GM19395 (cell line): ENCODE results near the gene WDR62.

Experiments
- ATAC-seq: cut with Tn5 transposase; IDR thresholded peaks from one replicate; pipeline ENCODE4 v1.9.1; 2021; ENCODE audit warnings: mild to moderate bottlenecking, moderate library complexity; ENCODE audit not compliant: unreplicated experiment

Gene WDR62

DNA sequence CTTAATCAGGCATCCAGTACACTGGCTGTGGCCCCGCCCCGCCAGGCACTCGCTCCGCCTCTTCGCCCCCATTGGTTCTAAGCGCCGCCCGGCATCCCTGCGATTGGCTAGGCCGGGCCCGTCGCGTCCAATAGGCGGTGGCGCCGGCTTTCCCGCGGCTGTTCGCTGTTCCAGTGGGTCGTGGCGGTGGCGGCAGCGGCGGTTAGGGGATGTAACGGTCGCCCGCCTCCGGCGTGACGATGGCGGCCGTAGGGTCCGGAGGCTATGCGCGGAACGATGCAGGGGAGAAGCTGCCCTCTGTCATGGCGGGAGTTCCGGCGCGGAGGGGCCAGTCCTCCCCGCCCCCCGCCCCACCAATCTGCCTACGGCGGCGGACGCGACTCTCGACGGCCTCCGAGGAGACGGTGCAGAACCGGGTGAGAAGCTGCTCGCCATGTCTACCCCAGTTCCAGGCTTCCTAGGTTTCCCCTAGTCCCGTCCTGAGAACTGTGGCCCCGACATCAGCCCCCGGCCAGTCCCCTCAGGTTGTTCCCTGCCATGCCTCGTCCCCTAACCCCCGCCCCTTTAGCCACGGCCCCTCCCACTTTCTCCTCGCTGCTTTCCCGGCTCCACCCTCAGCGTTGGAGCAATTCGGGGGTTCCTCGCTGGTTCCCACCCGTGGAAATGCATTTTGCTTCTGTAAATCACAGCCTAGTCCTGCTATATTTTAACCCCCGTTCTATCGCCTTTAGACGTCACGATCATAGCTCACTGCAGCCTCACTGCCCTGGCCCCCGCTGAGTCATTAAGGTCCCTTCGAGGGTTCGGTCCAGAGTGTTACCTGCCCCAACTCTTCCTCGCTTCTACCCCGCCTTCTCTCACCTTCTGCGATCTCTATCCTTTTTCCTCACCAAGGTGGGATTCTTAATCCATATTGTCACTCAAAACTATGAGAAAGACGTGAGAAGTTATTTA lies at the start of gene WDR62:
TSS of gene WDR62 (plus strand) at position 165 of the 954 bp plus-strand sequence. CDS start at position 240, 75 bp downstream.
- ATAC-seq: peak; percentile 71

DNA sequence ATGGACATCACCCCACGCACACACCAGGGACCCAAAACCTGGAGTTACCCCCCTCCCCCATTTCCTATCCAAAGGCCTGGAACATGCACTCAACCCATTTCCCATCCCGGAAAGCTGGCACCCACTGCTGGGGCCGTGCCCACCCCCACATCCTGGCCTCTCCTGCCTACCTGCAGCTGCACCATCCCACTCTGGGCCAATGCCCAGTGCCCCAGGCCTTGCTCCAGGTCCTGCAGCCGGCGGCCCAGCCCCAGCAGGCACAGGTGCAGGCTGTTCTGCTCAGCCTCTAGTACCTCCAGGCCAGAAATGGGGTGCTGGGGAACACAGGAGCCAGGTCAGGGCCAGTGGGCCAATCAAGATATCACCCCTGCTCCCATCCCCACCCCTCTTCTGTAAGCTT lies 47.7 kb upstream of the WDR62 start:
- ATAC-seq: no peak

DNA sequence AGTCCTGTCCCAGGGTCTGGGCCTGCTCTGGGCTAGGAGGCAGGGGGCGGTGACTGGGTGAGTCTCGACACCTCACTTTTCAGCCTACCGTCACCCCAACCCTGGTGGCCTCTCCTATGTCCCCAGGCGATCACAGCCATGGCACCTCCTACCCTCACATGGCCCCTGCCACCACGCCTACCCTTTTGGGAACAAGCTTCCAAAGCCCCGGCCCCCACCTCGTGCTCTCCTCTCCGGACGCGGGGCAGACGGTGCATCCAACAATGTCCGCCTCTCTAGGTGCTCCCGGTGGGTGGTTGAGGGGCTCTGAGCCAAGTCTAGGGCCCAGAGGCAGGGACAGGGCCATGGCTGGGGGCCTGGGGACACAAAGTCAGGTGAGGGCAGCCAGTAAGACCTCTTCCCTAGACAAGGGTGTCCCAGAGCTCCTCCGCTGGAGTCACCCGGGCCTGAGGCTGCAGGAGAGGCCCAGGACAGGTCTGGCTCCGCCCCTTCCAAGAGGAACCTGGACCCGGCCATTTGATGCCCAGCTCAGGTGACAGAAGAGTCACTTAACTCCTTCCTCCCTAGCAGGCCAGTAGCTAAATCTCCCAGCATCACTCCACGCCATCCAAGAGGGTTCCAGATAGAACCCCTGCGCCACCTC lies 46.2 kb upstream of the WDR62 start, which contains the start of gene SYNE4:
TSS of gene SYNE4 (minus strand) at position 478 of the 643 bp plus-strand sequence. CDS start at position 346, 132 bp downstream.
- ATAC-seq: no peak

DNA sequence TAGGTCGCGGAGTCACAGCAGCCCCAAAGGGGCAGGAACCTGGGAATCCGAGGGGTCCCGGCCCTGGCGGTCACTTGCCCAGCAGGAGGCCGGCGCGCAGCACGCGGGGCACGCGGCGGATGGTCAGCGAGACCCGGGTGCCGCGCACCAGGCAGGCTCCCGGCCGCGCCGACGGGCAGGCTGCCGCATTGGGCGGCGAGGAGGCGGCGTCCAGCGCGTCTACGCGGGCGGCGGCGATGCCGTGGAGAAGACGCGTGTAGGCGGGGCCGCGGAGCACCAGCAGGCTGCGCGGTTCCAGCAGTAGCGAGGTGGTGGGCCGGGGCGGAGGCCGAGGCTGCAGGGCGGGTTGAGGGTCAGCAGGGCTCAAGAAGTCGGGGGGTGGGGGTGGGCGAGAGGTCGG lies 45.5 kb upstream of the WDR62 start:
- ATAC-seq: no peak

DNA sequence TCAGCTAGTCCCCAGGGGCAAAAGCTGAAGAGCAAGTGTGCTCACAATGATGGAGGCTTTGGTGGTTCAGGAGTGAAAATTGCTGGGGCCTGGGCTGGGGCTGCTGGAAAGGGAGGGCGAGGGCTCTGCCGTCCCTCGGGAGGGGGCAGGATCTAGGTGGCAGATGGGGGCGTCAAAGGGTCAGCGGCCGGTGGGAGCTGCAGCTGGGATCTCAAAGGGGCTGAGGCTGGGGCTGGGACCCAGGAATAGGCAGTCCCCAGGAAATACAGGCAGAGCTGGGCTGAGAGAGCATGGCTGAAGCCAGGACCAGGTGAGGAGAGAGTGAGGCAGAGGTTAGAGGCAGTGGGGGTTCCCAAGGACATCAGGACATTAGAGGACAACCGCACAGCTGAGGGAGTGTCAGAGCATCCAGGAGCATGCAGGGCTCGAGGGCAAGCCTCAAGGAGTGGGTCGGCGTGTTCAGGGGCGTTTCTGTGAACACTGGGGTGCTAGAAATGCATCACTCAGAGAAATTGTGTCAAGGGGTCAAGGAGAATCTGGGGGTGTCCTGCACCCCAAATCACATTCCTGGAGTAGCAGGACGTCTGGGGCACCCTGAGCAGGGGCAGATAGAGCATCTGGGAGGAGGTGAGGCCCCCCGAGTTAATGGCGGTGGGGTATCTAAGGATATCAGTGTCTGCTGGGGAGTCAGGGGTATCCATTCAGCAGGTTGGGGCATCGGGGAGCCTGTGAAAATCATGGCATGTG lies 44.9 kb upstream of the WDR62 start:
- no peak for ATAC-seq

DNA sequence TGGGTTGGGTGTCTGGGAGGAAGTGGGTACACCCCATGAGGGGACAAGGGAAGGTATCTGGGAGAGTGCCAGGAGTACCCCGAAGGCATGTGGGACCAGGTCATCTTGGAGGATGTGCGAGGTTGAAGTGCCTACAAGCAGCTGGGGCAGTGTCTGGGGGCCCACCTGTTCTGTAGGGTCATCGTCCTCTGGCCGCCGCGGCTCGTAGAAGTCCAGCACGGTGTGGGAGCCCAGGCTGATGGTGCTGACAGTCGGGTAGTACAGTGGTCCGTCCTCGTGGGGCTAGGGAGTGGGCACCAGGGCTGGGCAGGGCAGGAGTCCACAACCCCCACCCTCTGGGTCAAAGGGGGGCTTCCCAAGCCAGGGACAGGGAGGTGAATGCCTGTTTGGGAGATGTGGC lies 44.3 kb upstream of the WDR62 start:
- ATAC-seq: no peak

DNA sequence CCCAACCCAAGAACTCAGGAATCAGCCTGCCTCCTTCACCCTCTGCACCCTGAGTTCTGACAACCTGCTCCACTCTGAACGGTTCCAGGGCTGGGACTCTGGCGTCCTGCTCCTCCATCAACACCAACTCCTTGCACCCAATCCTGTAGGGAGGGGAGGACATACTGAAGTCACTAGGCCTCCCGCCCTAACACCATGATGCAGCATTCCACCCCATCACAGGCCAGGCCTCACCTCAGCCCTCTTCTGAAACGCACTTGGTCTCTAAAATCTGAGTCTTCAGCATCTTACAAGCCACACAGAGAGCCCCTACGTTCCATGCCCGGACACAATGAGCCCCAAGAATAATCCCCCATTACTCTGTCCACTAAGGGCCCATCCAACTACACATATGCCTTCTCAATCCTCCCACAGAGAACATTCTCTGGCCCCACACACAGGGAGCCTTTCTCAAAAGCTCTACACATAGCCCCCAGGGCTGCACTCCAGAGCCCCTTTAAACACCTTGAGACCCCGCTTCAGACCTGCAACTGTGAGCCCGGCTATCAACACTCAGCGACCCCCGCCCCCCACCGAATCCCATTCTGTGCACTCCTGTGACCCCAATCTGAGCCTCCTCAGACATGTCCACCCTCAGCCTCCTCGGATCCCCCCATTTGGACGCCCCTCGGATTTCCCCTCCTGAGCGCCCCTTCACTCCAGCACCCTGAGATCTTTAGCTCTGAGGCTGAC lies 41.3 kb upstream of the WDR62 start:
- no peak for ATAC-seq

DNA sequence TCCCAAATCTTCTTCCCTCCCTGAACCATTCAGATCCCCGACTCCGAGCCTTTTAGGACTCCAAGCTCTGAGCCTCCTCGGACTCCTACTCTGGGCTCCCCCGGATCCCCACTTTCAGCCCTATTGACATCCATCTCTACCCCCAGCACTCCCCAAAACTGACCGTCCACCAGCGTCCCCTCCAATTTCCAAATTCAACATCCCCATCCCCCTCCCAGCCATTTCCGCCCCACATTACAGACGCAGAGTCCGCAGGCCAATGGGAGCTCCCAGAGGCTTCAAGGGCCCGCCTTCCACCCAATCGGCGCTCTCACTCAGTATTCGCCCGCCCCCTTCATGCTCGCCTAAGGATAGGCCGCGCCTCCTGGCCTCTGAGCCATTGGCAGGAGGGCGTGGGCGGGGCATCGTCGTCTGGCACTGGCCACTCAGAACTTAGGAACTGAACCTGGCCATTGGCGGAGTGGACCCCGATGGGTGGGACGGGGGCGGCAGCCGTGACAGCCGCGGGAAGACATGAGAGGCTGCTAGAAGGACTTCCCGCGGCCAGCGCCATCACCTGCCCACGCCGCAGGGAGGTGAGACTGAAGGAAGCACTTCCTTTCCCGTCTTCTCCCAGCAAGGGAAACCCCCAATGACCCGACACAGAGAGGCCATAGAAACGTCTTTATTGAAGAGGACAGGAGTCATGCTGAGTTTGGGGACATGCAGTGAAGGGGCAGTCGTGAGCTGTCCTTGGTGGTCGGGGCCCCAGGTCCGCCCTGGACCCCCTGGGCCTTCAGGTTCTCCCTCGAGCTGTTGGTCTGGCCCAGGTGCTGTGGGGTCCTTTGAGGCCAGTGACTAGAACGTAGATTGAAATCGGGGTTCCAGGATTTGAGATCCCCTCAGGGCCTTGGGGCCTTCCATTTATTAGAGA lies 40.4 kb upstream of the WDR62 start, which contains the start of gene ALKBH6:
TSS of gene ALKBH6 (minus strand) at position 202 of the 913 bp plus-strand sequence. CDS start 816 bp downstream, outside the sequence.
- peak; percentile 97 for ATAC-seq

DNA sequence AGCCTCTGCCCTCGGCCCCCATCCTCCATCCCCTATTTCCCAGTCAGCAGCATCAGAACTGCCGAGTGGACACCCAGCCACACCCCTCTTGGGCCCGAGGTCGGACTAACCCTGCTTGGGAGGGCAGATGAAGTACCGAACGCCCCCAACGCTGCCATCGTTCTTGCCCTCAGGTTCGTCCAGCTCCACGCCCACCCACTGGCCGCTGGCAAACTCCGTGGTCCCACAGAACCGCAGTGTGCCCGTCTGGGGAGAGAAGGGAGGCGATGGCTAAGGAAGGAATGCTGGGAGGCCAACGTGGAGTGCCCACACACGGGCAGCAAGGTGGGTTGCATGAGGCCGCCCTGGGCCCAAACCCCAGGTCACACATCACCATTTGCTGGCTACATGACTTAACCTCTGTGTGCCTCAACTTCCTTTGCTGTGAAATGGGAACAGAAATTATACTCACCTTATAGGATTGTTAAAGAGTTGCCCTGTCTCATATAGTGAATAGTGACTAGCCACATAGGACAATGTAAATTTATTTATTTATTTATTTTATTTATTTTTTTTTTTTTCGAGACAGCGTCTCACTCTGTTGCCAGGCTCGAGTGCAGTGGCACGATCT lies 35.5 kb upstream of the WDR62 start:
- no peak for ATAC-seq

DNA sequence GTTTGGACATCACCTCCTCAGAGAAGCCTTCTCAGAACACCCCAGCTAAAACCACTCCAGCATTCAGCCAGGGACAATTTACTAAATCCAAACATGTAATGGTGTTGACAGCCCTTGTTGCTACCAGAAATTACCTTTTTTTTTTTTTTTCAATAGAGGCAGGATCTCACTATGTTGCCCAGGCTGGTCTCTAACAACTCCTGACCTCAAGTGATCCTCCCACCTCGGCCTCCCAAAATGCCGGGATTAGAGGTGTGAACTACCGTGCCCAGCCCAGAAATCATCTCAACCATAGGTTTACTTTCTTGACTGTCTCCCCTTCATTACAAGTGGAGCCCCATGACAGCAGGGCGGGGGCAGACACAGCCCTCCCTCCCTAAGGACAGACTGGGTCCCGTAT lies 31.3 kb upstream of the WDR62 start:
- no peak for ATAC-seq

DNA sequence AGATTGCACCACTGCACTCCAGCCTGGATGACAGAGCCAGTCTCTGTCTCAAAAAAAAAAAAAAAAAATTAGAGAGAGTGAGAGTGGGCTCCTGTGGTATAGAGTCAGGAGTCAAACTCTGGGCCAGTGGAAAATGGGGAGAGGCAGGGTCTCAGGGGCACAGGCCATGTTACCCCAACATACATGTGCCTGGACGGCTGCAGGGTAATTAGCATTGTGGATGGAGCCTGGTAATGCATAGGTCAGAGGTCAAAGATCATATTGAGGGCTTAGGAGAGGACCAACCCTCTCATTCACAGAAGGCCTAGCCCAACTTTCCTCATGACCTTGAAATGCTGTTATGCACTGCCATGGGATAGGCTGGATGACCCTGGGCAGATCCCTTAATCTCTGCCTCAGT lies 29.2 kb upstream of the WDR62 start:
- ATAC-seq: no peak

DNA sequence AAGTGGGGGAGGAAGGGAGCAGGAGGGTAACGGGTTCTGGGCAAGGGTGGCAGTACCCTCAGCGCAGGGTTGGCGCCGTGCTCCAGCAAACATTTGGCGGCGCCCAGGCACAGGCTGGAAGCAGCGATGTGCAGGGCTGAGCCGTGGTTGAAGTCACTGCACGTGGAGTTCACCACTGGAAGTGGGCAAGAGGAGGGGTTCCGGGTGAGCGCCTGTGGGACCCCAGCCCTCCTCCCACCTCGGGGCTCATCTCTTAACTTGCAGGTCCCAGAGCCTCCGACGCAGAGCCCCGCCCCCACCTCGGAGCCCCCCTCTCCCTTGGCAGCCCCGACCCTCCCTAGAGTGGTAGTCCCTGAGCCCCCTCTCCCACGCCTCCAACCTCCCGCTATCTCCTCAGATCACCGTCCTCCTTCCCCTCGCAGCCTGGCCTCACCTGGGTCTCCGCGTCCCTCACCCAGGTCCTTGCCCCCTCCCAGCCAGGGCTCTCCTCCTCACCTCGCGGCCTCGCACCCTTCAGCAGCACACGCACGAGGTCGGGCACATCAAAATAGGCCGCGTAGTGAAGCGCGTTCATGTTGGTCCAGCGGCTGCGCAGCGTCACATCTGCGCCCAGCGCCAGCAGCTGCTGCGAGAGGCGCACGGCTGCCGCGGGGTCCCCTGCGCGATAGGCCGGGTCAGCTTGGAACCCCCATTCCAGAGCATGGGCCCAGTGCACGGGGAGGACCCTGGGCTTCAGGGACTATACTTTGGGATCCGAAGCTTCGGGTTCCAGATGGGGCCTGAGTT lies 28.4 kb upstream of the WDR62 start:
- ATAC-seq: no peak

DNA sequence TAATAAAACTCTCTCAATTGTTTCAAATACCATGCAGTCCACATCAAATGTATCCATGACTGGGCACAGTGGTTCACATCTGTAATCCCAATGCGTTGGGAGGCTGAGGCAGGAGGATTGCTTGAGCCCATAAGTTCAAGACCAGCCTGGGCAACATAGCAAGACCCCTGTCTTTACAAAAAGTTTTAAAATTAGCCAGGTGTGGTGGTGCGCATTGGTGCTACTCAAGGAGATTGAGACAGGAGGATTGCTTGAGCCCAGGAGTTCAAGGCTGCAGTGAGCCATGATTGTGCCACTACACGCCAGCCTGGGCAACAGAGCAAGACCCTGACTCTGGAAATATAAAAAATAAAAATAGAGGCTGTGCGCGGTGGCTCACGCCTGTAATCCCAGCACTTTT lies 27.0 kb upstream of the WDR62 start:
- no peak for ATAC-seq

DNA sequence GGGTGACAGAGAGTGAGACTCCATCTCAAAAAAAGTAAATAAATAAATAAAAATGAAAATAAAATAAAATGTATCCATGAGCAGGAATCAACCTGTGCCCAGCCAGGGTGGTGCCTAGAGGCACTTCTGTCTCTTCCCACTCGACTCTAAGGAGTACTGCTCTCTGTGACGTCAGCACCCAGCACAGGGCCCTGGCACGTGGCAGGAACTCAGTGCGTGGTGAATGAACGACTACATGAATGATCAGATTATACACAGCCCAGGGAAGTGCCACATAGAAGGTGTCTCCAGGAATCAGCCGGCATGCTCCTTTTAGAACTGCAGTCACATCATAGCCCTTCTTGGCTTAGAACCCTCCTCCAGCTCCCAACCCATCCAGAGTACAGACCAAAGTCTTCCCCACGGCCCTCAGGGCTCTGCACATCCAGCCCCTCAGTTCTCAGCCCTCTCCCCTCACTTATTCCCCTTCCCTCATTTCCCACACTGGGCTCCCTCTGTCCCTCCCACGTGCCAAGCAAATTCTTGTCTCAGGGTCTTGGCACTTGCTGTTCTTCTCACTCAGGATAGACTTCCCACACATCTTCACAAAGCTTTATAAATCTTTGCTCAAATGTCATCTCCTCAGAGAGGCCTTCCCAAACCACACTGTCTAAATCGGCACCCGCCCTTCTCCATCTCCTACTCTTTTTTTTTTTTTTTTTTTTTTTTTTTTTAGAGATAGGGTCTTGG lies 26.2 kb upstream of the WDR62 start:
- ATAC-seq: no peak

DNA sequence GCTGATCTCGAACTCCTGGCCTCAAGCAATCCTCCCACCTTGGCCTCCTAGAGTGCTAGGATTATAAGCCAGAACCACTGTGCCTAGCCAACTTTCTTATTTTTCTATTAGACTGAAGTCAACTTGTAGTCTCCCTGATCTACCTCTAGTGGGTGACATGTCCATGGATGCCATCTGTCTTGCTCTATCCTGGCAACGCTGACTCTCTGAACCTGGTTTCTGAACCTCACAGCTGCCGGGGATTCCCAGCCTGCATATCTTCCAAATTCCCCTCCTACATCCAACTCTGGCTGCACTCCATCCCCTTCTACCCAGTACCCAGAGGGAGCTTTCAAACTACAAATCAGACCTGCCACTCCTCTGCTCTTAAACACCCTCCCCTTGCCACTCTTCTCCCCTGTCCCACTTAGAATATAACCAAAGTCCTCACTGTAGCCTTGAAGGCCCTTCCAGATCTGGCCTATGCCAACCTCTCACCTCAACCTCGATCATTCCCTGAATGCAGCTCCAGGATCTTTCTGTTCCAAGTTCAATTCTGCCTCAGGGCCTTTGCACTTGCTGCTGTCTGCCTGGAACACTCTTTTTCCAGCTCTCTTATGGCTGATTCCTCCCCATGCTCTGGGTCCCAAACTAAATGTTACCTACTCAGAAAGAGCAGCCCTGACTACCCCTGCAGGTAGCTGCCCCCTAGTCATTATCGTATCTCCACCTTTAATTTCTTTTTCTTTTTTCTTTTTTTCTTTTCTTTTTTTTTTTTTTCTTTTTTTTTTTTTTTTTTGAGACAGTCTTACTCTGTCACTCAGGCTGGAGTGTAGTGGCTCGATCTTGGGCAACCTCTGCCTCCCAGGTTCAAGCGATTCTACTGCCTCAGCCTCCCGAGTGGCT lies 24.2 kb upstream of the WDR62 start:
- no peak for ATAC-seq

DNA sequence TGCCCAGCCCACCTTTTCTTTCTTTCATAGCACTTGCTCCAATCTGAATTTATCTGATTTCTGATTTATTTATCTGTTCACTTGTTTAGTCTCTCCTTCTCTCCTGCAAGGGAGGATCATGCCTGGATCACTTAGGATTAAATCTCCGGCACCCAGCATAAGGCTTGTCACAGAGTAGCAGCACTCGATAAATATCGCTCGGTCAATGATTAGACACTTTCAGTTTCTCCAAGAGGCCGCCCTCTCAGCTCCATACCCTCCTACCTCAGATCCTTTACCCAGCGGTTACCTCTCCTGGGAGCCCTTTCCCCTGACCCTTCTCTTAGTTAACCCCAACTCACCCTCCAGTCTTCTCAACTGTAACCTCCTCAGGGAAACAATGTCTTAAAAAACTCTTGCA lies 23.4 kb upstream of the WDR62 start:
- ATAC-seq: no peak
